RWPE1 (cell line): ENCODE data around the gene SNX13.

Source experiments
- CTCF ChIA-PET: fragments of 350-600 bp; sonication (Branson Sonifier 250); formaldehyde crosslinking; extraction: SDS; loops from one replicate; lab custom pipeline; 2021; lab: Yijun Ruan, JAX
- POLR2A ChIA-PET: fragments of 400-600 bp; formaldehyde crosslinking; extraction: SDS; loops from one replicate; lab custom pipeline; 2020; ENCODE audit warnings: antibody characterized with exemption; ENCODE audit not compliant: low non-redundant PET; lab: Yijun Ruan, JAX
- DNase-seq: peaks from one replicate; pipeline ENCODE4 v3.0.0; 2012; ENCODE audit warnings: low spot score
- H3K27ac ChIP-seq: fragments of 450-650 bp; 2 replicates; pipeline ENCODE4 v1.5.1; 2017
- TF ChIP-seq, protein P1 (sequence below): fragments of 450-650 bp; conservative IDR thresholded peaks from 2 replicates; pipeline ENCODE4 v1.5.1; 2017; ENCODE audit warnings: low read depth, mild to moderate bottlenecking

SNX13 gene

DNA sequence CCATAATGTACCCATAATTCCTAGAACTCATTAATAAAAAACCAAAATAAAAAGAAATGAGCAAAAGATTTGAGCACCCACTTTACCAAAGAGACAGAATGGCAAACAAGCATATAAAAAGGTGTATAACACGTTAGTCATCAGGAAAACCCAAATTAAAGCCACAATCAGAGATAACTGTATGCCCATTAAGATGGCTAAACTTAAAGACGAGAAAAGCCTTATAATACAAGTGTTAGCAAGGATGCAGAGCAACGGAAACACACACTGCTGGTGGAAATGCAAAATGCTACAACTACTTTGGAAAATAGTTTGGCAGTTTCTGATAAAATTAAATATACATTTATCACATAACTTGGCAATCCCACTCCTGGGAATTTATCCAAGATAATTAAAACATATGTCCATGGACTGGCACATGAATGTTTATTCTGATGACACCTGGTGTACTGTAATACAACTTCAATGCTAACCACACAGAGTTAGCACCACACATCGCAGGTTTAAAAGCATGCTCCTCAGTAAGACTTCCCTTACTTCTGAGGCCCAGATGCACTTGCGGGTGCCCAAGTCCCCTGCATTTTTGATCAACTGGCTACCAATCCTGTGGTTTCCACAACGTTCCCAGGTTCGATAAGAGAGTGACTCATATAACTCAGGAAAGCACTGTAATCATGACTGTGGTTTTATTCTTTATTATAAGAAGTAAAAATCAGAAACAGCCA, 158.6 kb downstream of the SNX13 start:
- DNase-seq, result no peak
- no peak overlapping the region for H3K27ac ChIP-seq
- POLR2A ChIA-PET, result no interaction called here
- CTCF ChIA-PET, result interaction anchor here (0.7 kb wide), 1 partner anchor 359 kb away, joined by 3 read pairs; no protein-coding TSS in a partner anchor
- TF ChIP-seq, protein P1, sequence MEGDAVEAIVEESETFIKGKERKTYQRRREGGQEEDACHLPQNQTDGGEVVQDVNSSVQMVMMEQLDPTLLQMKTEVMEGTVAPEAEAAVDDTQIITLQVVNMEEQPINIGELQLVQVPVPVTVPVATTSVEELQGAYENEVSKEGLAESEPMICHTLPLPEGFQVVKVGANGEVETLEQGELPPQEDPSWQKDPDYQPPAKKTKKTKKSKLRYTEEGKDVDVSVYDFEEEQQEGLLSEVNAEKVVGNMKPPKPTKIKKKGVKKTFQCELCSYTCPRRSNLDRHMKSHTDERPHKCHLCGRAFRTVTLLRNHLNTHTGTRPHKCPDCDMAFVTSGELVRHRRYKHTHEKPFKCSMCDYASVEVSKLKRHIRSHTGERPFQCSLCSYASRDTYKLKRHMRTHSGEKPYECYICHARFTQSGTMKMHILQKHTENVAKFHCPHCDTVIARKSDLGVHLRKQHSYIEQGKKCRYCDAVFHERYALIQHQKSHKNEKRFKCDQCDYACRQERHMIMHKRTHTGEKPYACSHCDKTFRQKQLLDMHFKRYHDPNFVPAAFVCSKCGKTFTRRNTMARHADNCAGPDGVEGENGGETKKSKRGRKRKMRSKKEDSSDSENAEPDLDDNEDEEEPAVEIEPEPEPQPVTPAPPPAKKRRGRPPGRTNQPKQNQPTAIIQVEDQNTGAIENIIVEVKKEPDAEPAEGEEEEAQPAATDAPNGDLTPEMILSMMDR, result no peak

DNA sequence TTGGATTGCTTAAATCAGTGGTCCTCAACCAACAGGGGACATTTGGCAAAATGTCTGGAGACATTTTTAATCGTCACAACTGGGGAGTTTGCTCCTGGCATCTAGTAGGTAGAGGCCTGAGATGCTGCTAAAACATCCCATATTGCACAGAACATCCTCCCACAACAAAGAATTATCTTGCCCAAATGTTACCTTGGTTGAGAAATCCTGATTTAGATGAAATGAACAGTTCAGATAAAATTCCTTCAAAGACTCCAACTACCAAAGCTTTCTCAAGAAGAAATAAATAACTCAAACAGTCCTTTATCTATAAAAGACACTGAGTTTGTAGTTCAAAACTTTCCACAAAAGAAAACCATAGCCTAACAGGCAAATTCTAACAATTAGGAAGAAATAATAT, 160.9 kb downstream of the SNX13 start:
- H3K27ac ChIP-seq, result no peak overlapping the region
- no peak for DNase-seq
- ChIA-PET CTCF (no interaction called here), POLR2A (no interaction called here)
- TF ChIP-seq, protein P1, result no peak

GRCh38 chr7:17774716-17775288, 165.5 kb downstream of the SNX13 start:
- ChIA-PET POLR2A (no interaction called here), CTCF (no interaction called here)
- DNase-seq, result no peak
- H3K27ac ChIP-seq, result no peak overlapping the region
- TF ChIP-seq, protein P1, result no peak

DNA sequence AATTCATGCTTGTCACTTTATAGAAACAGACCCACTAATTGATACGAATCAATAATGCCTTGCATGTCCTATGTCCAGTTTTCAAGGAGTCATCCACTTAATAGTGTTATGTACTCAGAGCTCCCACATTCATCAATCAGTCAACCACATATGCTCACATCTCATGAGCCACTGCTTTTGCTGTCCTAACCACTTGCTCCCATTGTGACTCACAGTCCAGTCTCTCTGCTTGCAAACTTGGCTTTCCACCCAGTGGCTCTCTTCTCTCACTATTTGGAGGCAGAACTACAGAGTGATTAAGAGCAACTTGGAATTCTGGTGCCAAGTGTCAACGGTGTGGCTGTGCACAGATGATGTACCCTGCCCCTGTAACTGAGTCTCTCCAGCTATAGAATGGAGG, 166.0 kb downstream of the SNX13 start:
- ChIA-PET CTCF (no interaction called here), POLR2A (no interaction called here)
- DNase-seq, result no peak
- TF ChIP-seq, protein P1, result no peak
- no peak overlapping the region for H3K27ac ChIP-seq

DNA sequence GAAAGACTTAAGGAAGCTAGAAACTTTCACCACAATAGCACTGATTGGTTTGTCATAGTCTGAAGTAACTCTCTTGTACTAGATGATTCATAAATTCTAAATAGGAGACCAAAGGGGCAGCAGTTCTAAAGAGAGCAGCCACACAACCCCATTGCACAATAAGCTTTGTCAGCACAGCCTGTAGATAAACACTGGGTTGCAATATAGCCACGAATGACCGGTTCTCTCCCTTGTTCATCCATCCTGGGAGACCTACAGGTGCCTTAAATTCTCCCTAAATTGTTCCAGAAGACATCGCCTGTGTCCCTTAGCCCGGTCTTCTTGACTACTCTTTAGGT, 167.0 kb downstream of the SNX13 start:
- peak; percentile 62 for DNase-seq
- CTCF ChIA-PET, result interaction anchor here (0.7 kb wide), 1 partner anchor 572 kb away, joined by 4 read pairs; no protein-coding TSS in a partner anchor
- TF ChIP-seq, protein P1, result no peak
- POLR2A ChIA-PET, result no interaction called here
- H3K27ac ChIP-seq, result no peak overlapping the region

- ChIA-PET POLR2A (no interaction called here), CTCF (interaction anchor here (0.7 kb wide), 1 partner anchor 573 kb away, joined by 4 read pairs; no protein-coding TSS in a partner anchor)
- no peak overlapping the region for H3K27ac ChIP-seq
- DNase-seq, result no peak
- TF ChIP-seq, protein P1, result no peak
Measured at GRCh38 chr7:17772581-17773288, 167.6 kb downstream of the SNX13 start.
